ENCODE data around the gene MMP2. TPM values are rescaled to one million over a fixed set of nuclear protein-coding genes. Genes with fewer than 3 reads are reported as not detected.

The MMP2 gene
- total RNA-seq, 1 experiment from 2014 or later, result 1.5 TPM

GRCh38 chr16:55489956-55490265, 10.9 kb downstream of the MMP2 start:
- no TSS peak for BruUV-seq (replicated peaks)
- Histone ChIP-seq H2AFZ (ENCODE audit: low read depth, low read length, poor library complexity, severe bottlenecking) (no peak overlapping the region), H3K9ac (ENCODE audit: low read length) (no peak overlapping the region), H4K20me1 (ENCODE audit: insufficient read depth) (no peaks in the 10 kb centered on the region), H3K4me2 (ENCODE audit: low read length) (no peak overlapping the region), H3K4me1 (ENCODE audit: control insufficient read depth in 1 of 2, insufficient read depth in 2 of 2, low read length in 2 of 2) (no peaks in the 10 kb centered on the region), H3K79me2 (ENCODE audit: insufficient read depth, low read length) (no peaks in the 10 kb centered on the region), H3K27me3 (ENCODE audit: insufficient read depth, low read length) (peaks cover 7% of the 10 kb centered on the region), H3K36me3 (ENCODE audit: control insufficient read depth in 1 of 2, insufficient read depth in 2 of 2, low read length in 2 of 2) (no peaks in the 10 kb centered on the region), H3K27ac (ENCODE audit: low read depth, low read length) (no peak overlapping the region), H3K4me3 (replicated peaks in 1 of 2; ENCODE audit: low read depth in 1 of 2, low read length in 2 of 2) (no peak overlapping the region), H3K9me3 (ENCODE audit: control insufficient read depth in 1 of 2, insufficient read depth in 1 of 2, low read depth in 1 of 2, low read length in 2 of 2) (no peaks in the 10 kb centered on the region), H3K9me2 (ENCODE audit: insufficient read depth) (no peaks in the 10 kb centered on the region)
- POLR2A ChIA-PET, result no interaction called here
- TF ChIP-seq MAX (IDR thresholded peaks at IDR 0.05) (no peak), ZNF274 (IDR thresholded peaks at IDR 0.05; ENCODE audit: low read depth, low read length) (no peak), POLR2AphosphoS5 (IDR thresholded peaks at IDR 0.05; ENCODE audit: low read depth, low read length) (no peak), SRF (IDR thresholded peaks at IDR 0.05; ENCODE audit: low read depth) (no peak), SIN3A (IDR thresholded peaks at IDR 0.05; ENCODE audit: low read depth) (no peak), REST (IDR thresholded peaks at IDR 0.05; ENCODE audit: low read depth) (no peak), EZH2 (IDR thresholded peaks at IDR 0.05) (no peak), ZBTB33 (IDR thresholded peaks at IDR 0.05; ENCODE audit: extremely low read depth, insufficient replicate concordance, low read length) (no peak), SP1 (IDR thresholded peaks at IDR 0.05; ENCODE audit: low read depth) (no peak), RAD21 (IDR thresholded peaks at IDR 0.05; ENCODE audit: low read depth) (no peak), ELF1 (IDR thresholded peaks at IDR 0.05; ENCODE audit: borderline replicate concordance, low read depth) (no peak), EGR1 (IDR thresholded peaks at IDR 0.05; ENCODE audit: low read depth) (no peak), YY1 (IDR thresholded peaks at IDR 0.05; ENCODE audit: extremely low read depth, insufficient replicate concordance, low read depth, low read length) (no peak), TCF7L2 (IDR thresholded peaks at IDR 0.05; ENCODE audit: borderline replicate concordance, extremely low read depth, insufficient read depth, insufficient read length) (no peak), CEBPB (IDR thresholded peaks at IDR 0.05; ENCODE audit: low read depth) (no peak), JUND (IDR thresholded peaks at IDR 0.05) (no peak), ATF3 (IDR thresholded peaks at IDR 0.05) (no peak), CTCF (IDR thresholded peaks at IDR 0.05 in 2 of 3, conservative IDR thresholded peaks at IDR 0.05 in 1 of 3; ENCODE audit: borderline replicate concordance in 1 of 3, insufficient read depth in 1 of 3, low read depth in 2 of 3, low read length in 2 of 3) (no peak), CBX3 (IDR thresholded peaks at IDR 0.05; ENCODE audit: low read depth) (no peak), ZFX (IDR thresholded peaks at IDR 0.05) (no peak)
- CTCF ChIA-PET, result no interaction called here
- DNase-seq (ENCODE audit: low read depth, low spot score), result no peak
- intact Hi-C loops (cut with micrococcal nuclease), result no loop called here
- RAD21 ChIA-PET (ENCODE audit: low non-redundant PET in 1 of 2, low total read pairs in 2 of 2, uncharacterized antibody in 2 of 2, unreplicated experiment in 2 of 2), result no interaction called here
- no peak for ATAC-seq
